ENCODE data around the gene GLT8D2. TPM values are rescaled to one million over a fixed set of nuclear protein-coding genes. Genes with fewer than 3 reads are reported as not detected.

GLT8D2 gene
- polyA plus RNA-seq, 1 of the 3 experiments (the other 2 are of a cell fraction): 50.0 TPM

- TF ChIP-seq RCOR1 (IDR thresholded peaks at IDR 0.05; ENCODE audit: low read length) (no peak), RFX5 (IDR thresholded peaks at IDR 0.05; ENCODE audit: low read length) (no peak), NRF1 (IDR thresholded peaks at IDR 0.05; ENCODE audit: low read depth, low read length) (no peak), FOXJ3 (CRISPR knock-in tag; IDR thresholded peaks at IDR 0.05) (no peak), ZBTB33 (IDR thresholded peaks at IDR 0.05; ENCODE audit: borderline replicate concordance, low read depth) (peak; percentile 90; the same call in 1 of the 2 replicates), GABPA (IDR thresholded peaks at IDR 0.05; ENCODE audit: low read depth) (no peak), YY1 (IDR thresholded peaks at IDR 0.05; ENCODE audit: low read depth) (peak; percentile 75; the same call in 1 of the 2 replicates), ELF1 (IDR thresholded peaks at IDR 0.05) (no peak), JUND (IDR thresholded peaks at IDR 0.05) (peak; percentile 71), SIN3A (IDR thresholded peaks at IDR 0.05; ENCODE audit: borderline replicate concordance, low read depth, low read length) (no peak), EP300 (IDR thresholded peaks at IDR 0.05; ENCODE audit: borderline replicate concordance in 1 of 2, low read depth in 1 of 2, low read length in 1 of 2) (peak in 1 of 2 experiments; percentile 56; a peak in 1 of 4 replicates), RAD21 (IDR thresholded peaks at IDR 0.05; ENCODE audit: low read length) (no peak), RXRA (IDR thresholded peaks at IDR 0.05; ENCODE audit: borderline replicate concordance, low read depth) (no peak), MEF2A (IDR thresholded peaks at IDR 0.05; ENCODE audit: borderline replicate concordance, low read depth) (no peak), REST (IDR thresholded peaks at IDR 0.05; ENCODE audit: low read depth, low read length) (peak; percentile 43; the same call in 1 of the 2 replicates), CHD2 (IDR thresholded peaks at IDR 0.05; ENCODE audit: low read length, partially characterized antibody) (peak; percentile 35)
Measured at GRCh38 chr12:104011253-104011652, 38.7 kb downstream of the GLT8D2 start (continued).

GRCh38 chr12:104010606-104011169 lies 39.3 kb downstream of the GLT8D2 start:
- Histone ChIP-seq H3K36me3 (replicated peaks in 1 of 2; ENCODE audit: control insufficient read depth in 1 of 2, insufficient read depth in 2 of 2, low read length in 1 of 2) (peaks cover 0 to 8% of the 10 kb centered on the region in 2 experiments), H3K79me2 (ENCODE audit: insufficient read depth) (no peaks in the 10 kb centered on the region), H3K9ac (no peak overlapping the region; the same call in 1 of the 2 replicates), H3K4me2 (peak overlapping the region; percentile 49), H3K9me3 (no peaks in the 10 kb centered on the region), H3F3A (replicated peaks; ENCODE audit: insufficient read depth) (peaks cover 16% of the 10 kb centered on the region), H3K9me2 (no peaks in the 10 kb centered on the region), H4K20me1 (ENCODE audit: insufficient read depth) (no peaks in the 10 kb centered on the region), H3K27me3 (ENCODE audit: insufficient read depth) (no peaks in the 10 kb centered on the region), H3K4me1 (ENCODE audit: control insufficient read depth in 1 of 2, insufficient read depth in 2 of 2, low read depth in 1 of 2, low read length in 1 of 2) (peaks cover 3 to 5% of the 10 kb centered on the region in 2 experiments; a peak in 2 of 4 replicates), H2AFZ (ENCODE audit: low read depth) (peak overlapping the region; percentile 53; the same call in 1 of the 2 replicates), H3K4me3 (ENCODE audit: low read depth in 2 of 2, low read length in 1 of 2) (no peak overlapping the region; a peak in 1 of 4 replicates), H3K27ac (ENCODE audit: low read depth in 2 of 2, low read length in 1 of 2) (peak overlapping the region; percentile 61 to 83)
- DNase-seq: no peak
- ChIA-PET CTCF (no interaction called here), POLR2A (no interaction called here)
- TF ChIP-seq SMC3 (IDR thresholded peaks at IDR 0.05; ENCODE audit: low read depth, low read length) (no peak), REST (IDR thresholded peaks at IDR 0.05; ENCODE audit: low read depth, low read length) (no peak), TAF1 (IDR thresholded peaks at IDR 0.05; ENCODE audit: borderline replicate concordance, low read depth, low read length) (no peak), CHD2 (IDR thresholded peaks at IDR 0.05; ENCODE audit: low read length, partially characterized antibody) (no peak), TEAD4 (IDR thresholded peaks at IDR 0.05; ENCODE audit: borderline replicate concordance, insufficient read depth) (no peak), ELF1 (IDR thresholded peaks at IDR 0.05) (no peak), ZBTB33 (IDR thresholded peaks at IDR 0.05; ENCODE audit: borderline replicate concordance, low read depth) (no peak)
- 92% methylated on average over 2 of the region's 2 CpGs for WGBS (ENCODE audit: low lambda C conversion rate)
